Activated CD4-positive, alpha-beta T cell treated with anti-CD3 and anti-CD28 coated beads for 48 hours (primary cell): ENCODE measurements around the gene COPS3.
"Not testable (repeated sequence)": the region's sequence is repeated elsewhere in the genome, so short reads cannot be mapped to it uniquely, and the experiment has no call there.

Experiments
- DNase-seq: peaks from one replicate; pipeline ENCODE4 v3.0.0-alpha.2; 2020

COPS3 gene

DNA sequence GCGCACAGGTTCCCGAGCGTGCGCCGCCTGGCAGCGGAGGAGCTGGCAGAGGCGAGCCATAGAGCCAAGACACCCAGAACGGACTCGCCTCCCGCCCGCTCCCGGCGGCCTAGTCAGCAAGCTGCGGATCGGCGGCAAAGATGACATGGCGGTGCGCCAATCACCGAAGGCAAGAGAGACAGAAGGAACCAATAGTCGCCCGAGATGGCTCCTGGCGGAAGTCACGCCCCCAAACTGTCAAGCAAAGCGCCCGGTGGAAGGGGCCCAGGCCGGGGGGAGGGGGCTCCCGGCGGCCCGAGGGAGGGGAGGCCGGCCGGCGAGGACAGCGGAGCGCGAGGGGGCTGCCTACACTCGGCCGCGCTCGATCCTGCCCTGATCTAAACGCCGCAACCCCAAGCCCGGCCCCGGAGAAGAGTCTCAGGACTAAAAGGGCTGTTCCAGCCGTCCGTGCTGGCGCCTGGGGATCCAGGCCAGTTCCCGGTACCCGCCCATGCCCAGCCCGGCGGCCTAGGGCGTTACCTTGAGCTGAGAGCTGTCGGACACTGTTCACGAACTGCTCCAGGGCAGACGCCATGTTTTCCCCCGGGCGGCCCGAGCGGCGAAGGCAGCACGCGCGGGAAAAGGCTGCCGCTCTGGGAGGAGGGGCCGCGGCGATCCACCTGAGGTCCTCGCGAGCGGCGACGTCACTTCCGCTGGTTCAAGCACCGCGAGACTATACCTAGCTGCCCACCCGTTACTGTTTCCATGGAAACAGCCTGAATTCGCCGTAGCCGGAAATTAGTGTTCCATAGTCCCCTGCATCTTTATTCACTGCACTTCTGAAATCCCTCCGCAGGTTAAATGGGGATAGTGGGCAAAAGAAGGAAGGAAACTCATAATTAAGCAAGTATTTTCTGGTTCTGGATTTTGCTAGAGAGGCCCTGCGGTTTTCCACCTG is at the start of gene COPS3:
TSS of gene COPS3 (minus strand) at position 634 of the 937 bp plus-strand sequence. CDS start at position 574, 60 bp downstream.
- DNase-seq: peak; percentile 99

DNA sequence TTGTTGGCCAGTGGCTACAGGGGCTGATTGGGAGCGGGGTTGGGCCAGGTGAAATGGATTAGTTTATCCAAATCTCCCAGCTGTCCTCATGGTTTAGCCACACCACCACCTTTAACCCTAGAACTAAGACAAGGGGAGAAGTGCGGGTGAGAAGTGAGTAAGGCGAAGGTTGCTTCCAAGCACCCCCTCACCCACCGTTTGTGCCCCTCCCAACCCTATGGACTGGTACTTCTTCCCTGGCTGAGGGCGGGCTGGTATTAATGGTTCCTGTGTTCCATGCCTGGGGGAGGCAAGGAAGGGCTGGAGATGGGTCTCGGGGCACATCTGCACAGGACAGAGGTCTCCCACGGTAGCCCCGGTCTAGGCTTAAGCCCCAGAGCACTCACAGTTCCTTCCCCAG is 47.2 kb upstream of the COPS3 start:
- no peak for DNase-seq

DNA sequence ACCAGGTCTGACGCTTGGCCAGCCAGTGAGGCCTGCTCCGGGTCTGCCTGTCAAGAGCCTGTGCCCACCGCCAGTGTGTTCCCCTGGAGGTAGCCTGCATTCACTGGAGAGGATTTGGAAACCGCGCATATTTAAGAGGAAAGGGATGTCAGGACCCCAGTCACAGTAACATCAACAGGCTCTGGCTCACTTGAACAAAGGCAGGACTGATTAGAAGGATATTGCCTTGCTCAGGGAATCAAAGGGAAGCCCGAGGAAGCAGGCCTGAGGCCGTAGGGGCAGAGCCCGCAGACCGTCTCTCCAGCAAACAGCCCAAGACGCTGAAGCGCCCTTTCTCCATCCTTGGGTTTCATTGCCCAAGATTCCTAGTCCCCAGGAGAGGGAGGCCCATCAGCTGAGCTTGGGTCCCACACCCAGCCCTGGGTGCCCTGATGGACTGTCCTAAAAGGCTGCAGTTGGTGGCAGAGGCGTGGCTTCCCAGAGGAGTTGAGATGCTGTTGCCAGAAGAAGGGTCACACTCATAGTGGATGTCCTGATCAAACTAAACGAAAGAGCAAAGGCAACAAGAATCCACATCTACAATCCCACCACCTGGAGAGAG is 45.3 kb upstream of the COPS3 start:
- DNase-seq: no peak

DNA sequence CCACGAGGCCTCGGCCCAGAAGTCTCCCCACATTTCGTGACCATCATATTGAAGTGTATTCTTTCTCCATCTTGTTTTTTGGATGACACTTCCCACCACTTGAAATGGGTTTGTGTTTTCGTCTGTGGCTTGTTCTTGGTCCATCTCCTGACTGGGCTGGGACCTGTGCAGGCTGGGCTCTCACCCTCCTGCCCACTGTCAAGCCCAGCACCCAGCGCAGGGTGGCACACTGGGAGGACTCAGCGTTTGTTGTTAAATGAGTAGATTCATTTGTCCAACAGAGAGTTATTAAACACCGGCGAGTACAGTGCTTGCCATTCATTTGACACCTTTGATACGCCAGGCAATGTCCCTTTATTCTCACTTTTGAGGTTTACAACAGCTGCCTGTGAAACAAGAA is 44.8 kb upstream of the COPS3 start:
- no peak for DNase-seq

DNA sequence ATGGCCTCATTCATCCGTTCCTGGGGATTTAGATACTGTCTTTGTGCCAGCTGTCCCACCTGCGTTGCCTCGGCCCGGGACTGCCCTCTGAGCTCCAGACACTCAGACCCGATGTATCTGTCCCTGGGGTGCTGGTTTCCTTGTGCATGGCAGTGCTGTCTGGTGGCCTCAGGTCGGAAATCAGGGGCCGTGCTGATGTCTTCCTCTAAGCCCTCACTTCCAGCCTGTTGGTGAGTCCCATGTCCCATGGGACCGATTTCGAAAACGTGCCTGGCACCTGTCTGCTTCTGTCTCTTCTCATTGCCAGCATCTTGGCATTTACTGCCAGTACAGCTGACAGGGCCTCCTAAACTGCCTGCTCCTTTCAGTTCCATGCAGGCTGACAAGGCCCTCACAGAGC is 44.2 kb upstream of the COPS3 start:
- DNase-seq: no peak

DNA sequence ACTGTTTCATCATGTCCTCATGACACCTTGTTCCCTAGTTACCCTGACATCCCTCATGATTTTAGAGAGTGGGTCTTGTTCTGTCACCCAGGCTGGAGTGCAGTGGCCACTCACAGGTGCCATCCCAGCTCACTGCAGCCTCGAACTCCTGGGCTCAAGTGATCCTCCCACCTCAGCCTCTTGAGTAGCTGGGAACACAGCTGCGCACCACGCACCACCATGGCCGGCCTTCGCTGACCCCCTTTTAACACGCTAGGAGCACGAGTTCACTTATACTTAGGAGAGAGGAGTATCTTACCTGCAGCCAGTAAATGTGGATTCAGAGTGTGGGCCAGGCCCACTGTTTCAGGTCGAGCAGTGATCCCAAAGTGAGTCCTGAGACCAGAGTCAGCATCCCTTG is 43.6 kb upstream of the COPS3 start:
- no peak for DNase-seq

DNA sequence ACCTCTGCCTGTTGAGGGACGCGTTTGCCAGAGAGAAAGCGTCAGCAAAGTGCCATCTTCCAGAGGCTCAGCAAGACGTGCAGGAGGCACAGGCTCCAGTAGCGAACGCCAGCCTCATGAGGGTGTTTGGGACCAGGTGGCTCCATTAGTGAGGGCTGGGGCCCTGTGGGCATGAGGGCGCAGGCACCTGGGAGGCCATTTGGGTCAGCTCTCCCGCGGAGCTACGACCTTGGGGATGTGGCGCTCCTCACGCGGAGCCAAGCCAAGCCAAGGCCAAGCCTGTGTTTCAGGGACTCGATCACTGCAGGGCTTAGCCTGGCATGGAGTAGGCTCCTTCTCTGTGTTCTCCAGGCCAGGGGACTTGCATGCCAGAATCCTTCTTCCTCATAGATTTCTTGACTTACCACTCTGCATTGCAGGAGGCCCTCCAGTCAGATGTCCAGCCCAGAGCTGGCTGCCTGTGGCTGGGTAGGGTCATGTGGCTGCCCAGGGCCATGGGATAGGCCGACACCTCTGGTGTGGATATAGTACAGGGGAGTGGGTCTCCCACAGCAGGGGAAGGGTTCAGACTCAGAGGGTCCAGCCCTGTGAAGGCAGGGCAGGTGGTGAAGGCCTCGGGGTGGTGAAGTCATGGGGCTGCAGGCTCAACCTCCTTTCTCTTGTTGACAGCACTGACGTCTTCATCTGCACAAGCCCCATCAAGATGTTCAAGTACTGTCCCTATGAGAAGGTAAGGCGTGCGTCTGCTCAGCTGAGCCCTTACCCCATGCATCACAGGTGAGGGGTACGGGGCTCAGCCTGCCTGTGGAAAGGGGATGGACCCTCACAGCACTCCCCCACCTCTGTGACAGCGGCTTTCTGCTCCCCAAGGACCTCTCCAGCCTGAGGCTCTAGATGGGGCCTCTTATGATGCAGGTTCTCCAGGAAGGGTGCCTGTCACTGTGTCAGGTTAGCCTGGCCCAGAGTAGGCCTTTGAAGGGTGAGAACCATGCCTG is 41.8 kb upstream of the COPS3 start:
- no peak for DNase-seq

DNA sequence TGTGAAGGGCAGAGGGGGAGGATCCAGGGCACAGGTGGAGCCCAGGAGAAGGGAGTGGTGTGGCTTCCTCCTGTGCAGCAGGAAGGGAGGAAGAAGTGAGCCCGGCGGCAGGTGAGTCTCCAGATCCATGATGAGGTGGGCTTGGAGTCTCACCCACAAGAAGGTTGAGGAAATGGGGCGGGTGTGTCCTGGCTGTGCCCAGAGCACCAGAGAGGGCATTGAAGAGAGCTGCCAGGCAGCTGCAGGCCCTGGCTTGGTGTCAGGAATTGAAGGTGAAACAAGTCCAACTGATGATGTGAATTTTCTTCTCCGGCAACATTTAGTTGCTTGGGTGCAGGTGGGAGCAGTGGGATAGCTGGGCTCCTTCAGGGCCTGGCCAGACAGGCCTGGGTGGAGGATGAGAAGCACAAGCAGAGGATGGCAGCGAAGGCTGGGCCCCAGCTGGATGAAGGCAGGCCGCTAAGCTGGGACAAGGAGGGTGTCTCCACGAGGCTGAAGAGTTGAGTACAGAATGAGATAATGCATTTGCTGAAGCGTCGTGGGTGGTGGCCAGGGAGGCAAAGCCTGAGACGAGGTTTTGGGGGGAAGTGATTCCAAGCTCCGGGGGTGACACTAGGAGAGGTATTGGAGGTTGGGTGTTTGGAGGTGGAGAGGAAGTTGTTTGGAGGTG is 40.4 kb upstream of the COPS3 start:
- DNase-seq: no peak

DNA sequence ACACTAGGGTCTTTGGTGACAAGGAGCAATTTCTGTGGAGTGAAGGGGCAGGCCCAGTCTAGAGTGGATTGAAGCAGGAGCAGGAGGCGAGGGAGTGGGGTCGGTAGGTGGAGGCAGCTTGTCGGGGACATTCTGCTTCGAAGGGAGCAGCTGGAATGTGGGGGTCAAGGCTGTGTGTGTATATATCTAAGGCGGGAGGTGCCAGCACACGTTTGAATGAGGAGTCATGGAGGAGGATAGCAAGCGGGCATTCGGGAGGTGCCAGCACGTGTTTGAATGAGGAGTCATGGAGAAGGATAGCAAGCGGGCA is 39.8 kb upstream of the COPS3 start:
- no peak for DNase-seq

DNA sequence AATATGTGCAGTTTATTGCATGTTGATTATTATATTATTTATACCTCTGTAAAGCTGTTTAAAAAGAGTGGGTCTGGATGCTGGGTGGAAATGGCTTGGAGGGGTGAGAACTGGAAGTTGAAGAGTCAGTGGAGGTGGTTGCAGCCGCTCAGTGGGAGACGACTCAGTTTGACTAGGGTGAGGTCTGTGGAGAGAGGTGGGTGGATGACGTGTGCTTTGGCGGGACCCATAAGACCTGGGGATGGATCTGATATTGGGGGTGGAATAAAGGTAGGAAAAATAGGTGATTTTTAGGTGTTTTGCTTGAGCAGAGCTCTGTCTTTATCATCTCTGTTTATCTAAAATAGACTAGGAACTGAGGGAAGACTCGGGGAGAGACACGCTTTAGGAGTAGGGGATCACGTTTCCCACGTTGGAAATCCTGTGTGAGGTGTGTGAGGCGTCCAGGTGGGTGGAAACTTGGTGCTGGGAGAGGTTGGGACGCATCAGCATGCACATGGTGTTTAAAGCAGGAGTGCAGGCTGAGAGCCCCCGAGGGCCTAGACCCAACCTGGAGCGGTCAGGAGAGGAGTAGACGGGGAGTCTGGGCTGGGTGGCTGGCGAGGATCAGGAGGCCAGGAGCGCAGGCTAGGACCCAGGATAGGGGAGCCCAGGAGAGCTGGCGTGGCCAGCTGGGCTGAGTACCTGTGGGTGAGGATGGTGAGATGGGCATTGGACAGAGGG is 39.3 kb upstream of the COPS3 start:
- DNase-seq: no peak

DNA sequence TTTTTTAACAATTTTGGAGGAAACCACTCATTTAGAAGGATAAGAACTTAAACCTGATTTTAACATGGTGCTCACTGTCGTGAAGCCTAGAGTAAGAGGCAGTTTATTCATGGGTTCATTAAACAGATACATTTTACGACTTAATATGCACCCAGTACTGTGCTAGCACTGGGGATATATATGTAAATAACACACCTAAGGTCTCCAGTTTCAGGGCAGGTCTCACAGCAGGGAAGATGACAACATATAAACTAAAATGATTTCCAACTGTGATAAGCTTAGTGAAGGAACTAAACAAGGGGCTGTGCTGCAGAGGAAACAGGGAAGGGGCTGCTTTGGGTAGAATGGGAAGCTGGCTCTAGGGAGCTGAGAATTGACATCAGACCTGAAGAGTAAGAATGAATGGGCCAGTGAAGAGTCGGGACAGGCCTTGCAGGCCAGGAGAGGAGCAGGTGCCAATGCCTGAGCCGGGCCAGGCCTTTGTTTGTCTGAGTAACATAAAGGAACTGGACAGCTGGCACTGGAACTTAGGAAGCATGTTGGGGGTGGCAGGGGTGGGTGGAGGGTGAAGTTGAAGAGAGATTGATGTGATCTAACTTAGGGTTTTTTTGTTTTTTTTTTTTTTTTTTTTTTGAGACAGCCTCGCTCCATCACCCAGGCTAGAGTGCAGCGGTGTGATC is 34.2 kb upstream of the COPS3 start:
- DNase-seq: no peak

DNA sequence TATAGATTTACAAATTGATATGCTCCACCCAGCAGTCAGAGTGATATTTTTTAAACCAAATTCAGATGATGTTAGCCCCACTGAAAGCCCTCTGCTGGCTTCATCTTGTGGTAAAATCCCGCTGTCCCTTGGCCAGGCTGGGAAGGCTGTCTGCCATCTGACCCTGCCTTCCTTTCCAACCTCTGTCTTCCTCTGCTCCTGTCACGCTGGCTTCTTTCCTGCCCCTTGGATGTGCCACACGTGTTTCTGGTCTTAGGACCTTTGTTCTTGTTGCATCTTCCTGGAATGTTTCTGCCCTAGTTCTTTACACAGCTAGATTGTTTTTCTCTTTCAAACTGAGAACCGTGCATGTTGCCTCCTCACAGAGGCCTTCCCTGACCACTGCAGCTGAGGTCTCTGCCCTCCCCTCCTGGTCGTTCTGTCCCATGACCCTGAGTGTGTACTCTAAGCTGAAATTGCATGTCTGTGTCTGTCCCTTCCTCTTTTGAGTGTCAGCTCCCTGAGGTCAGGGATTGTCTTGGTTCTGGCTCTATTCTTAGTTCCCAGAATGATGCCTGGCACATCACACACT is 33.5 kb upstream of the COPS3 start:
- DNase-seq: no peak

DNA sequence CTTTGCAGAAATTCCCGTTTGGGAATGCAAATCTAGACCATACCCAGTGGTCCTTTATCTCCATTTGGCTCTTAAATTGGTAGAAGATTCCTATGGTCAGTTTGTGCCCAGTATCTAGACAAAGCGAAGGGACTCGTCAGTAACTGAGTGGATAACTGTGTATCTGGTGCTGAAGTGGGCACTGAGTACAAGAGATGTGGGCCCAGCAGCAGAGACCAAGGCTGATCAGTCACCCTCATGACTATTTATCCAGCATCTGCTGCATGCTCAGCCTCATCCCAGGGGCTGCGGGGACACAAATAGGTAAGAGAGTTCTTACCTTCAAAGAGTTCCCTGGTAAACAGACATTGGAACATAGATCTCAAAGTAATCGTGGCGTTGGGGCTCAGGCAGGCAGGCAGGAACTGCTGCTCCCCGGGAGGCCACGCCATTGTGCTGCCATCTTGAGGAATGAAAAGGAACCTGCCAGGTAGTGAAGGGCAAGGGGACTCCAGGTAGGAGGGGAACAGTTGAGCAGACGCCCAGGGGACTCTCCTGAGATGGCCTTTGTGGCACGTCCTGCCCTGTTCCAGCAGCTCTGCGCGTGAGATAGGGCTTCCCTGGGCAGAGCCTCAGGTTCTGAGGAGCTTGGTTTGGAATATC is 32.4 kb upstream of the COPS3 start:
- peak; percentile 79 for DNase-seq

DNA sequence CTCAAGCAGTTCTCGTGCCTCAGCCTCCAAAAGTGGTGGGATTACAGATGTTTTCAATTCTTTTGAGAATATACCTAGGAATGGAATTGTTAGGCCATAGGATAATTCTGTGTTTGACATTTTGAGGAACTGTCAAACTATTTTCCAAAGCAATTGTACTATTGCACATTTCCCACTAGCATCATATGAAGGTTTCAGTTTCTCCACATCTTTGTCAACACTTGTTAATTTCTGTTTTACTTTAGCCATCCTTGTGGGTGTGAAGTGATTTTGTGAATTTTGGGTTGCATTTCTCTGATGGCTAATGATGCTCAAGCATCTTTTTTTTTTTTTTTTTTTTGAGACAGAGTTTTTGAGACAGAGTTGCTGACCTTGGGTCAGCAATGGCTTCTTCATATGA is 28.3 kb upstream of the COPS3 start:
- no peak for DNase-seq

DNA sequence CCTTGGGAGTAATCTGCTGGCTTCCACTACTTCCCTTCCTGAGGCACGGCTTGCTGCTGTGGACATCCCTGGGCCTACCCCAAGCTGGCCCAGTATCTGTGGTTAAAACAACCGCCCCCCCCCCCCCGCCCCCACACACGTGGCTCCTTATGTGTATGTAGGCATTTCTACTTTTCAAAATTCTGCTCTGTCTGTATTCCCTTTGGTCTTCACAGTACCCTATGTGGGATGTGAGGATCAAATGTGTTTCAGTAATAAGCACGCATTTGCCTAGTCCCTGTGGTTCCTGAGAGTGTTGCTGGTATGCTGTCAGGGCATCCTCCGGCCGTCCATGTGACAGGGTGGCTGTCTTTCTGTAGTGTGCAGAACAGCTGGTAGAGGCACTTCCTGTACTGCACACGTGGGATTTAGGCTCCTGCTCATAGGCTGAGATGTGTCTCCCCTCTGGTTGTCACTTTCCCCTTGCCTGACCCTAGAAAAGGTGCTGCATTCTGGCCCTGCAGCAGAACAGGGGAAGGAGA is 24.3 kb upstream of the COPS3 start:
- peak; percentile 62 for DNase-seq

DNA sequence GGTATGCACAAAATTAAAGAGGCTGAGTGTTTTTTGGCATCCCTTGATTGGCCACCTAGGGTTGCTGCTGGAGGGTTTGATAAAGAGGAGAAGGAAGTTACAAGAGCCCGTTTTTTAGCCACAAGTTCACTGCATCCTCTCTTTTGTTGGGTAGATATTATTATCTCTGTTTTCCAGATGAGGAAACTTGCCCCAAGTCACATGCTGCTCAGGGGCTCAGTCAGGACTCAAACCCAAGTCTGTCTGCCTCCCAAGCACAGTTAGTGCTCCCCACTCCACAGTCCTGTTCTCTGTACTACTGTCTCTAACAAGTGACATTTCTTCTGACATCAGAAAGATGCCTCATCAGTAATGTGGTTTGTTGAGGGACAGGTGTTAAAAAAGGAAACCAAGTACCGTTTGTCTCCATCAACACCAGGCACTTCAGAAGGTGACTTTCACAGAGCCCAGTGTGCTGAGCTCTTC is 23.5 kb upstream of the COPS3 start:
- DNase-seq: peak; percentile 35

DNA sequence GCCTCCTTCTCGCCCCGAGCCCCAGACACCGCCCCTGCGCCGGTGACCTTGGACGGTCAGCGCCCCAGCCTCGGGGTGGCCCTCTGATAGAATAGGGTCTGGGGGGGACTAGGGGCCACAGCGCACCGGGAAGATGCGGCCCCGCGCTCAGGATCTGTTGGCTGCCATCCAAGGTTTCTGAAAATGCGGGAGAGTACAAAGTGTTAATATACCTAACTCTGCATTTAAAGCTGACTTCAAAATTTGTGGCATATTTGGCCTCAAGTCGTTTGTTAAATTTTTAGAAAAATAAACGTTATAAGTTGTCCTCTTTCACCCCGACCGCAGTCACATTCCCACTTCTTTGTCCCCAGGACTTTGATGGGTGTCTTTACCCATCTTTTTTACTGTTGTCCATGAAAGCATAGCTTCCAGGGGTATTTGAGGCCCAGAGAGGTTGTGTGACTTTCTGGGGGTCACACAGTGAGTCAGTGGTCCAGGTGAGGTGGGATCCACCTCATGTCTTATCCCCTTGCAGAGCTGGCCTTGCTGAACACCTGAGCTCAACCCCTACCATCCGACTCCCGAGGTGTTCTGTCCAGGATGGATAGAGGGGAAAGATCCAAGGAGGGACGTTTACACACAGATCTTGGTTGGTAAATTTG is 22.9 kb upstream of the COPS3 start:
- DNase-seq: no peak

DNA sequence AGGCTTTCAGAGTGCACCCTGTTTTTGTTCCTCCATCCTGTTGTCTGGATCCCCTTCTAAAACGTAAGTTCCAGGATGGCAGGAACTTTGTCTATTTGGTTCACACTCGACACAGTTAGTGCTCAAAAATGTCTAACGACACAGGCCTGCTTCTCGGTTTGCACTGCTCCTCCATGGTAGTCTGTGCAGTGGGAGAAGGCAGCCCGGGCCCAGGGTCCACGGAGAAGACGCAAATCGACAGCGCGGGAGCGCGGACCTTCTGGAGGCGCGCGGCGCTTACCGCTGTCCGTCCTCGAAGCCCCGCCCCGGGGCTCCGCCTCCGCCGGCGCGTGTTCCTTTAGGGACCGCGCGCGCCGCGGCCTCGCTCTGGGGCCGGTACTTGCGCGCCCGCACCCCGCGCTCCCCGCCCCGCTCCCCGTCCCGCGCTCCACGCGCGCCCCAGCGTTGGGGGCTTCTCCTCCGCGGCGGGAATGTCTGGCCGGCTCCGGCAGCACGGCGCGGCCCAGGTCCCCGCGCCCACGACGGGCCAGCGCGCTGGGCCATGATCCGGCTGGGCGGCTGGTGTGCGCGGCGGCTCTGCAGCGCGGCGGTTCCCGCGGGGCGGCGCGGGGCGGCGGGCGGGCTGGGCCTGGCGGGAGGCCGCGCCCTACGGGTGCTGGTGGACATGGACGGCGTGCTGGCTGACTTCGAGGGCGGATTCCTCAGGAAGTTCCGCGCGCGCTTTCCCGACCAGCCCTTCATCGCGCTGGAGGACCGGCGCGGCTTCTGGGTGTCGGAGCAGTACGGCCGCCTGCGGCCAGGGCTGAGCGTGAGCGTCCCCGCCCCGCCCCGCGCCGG is 22.2 kb upstream of the COPS3 start, which contains the start of gene NT5M:
TSS of gene NT5M (plus strand) at position 364 of the 837 bp plus-strand sequence. CDS start at position 542, 178 bp downstream.
- DNase-seq: peak; percentile 79

DNA sequence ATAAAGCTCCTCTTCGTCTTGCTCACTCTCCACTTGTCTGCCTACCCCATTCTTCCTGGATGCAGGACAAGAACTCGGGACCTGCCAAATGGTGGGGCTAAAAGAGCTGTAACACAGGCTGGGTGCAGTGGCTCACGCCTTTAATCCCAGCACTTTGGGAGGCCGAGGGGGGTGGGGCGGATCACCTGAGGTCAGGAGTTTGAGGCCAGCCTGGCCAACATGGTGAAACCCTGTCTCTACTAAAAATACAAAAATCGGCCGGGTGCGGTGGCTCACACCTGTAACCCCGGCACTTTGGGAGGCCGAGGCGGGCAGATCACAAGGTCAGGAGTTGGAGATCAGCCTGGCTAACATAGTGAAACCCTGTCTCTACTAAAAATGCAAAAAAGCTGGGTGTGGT is 20.6 kb upstream of the COPS3 start:
- DNase-seq: not testable (repeated sequence)
